Mucosa of rectum (tissue), 2 donors: Measurements from ENCODE around the gene SPAG5.

Experiments
- H3K27ac ChIP-seq, 2 donors: one replicate each; pipeline ENCODE4 v1.7.0; 2013; ENCODE audit warnings: inconsistent platforms in 2 of 2, low read depth in 2 of 2, low read length in 2 of 2
- H3K27me3 ChIP-seq, 2 donors: one replicate each; pipeline ENCODE4 v1.7.0; 2013; ENCODE audit warnings: low read length in 2 of 2; ENCODE audit not compliant: control insufficient read depth in 2 of 2, insufficient read depth in 2 of 2
- H3K36me3 ChIP-seq, 2 donors: one replicate each; pipeline ENCODE4 v1.7.0; 2013; ENCODE audit warnings: low read length in 2 of 2; ENCODE audit not compliant: control insufficient read depth in 2 of 2, insufficient read depth in 2 of 2
- H3K4me1 ChIP-seq, 2 donors: one replicate each; pipeline ENCODE4 v1.7.0; 2013; ENCODE audit warnings: low read length in 2 of 2, mild to moderate bottlenecking in 1 of 2; ENCODE audit not compliant: control insufficient read depth in 2 of 2, insufficient read depth in 2 of 2
- H3K4me3 ChIP-seq, 2 donors: one replicate each; pipeline ENCODE4 v1.7.0; 2013; ENCODE audit warnings: low read length in 2 of 2
- H3K9ac ChIP-seq, 2 donors: one replicate each; pipeline ENCODE4 v1.7.0; 2013; ENCODE audit warnings: low read length in 2 of 2, low read depth in 1 of 2, mild to moderate bottlenecking in 1 of 2
- H3K9me3 ChIP-seq, 2 donors: one replicate each; pipeline ENCODE4 v1.7.0; 2013; ENCODE audit warnings: low read length in 2 of 2; ENCODE audit not compliant: control insufficient read depth in 2 of 2
- donor health status: healthy.
- donor health status: Normal muscosa, but diverticular disease.

The SPAG5 gene, protein sequence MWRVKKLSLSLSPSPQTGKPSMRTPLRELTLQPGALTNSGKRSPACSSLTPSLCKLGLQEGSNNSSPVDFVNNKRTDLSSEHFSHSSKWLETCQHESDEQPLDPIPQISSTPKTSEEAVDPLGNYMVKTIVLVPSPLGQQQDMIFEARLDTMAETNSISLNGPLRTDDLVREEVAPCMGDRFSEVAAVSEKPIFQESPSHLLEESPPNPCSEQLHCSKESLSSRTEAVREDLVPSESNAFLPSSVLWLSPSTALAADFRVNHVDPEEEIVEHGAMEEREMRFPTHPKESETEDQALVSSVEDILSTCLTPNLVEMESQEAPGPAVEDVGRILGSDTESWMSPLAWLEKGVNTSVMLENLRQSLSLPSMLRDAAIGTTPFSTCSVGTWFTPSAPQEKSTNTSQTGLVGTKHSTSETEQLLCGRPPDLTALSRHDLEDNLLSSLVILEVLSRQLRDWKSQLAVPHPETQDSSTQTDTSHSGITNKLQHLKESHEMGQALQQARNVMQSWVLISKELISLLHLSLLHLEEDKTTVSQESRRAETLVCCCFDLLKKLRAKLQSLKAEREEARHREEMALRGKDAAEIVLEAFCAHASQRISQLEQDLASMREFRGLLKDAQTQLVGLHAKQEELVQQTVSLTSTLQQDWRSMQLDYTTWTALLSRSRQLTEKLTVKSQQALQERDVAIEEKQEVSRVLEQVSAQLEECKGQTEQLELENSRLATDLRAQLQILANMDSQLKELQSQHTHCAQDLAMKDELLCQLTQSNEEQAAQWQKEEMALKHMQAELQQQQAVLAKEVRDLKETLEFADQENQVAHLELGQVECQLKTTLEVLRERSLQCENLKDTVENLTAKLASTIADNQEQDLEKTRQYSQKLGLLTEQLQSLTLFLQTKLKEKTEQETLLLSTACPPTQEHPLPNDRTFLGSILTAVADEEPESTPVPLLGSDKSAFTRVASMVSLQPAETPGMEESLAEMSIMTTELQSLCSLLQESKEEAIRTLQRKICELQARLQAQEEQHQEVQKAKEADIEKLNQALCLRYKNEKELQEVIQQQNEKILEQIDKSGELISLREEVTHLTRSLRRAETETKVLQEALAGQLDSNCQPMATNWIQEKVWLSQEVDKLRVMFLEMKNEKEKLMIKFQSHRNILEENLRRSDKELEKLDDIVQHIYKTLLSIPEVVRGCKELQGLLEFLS

DNA sequence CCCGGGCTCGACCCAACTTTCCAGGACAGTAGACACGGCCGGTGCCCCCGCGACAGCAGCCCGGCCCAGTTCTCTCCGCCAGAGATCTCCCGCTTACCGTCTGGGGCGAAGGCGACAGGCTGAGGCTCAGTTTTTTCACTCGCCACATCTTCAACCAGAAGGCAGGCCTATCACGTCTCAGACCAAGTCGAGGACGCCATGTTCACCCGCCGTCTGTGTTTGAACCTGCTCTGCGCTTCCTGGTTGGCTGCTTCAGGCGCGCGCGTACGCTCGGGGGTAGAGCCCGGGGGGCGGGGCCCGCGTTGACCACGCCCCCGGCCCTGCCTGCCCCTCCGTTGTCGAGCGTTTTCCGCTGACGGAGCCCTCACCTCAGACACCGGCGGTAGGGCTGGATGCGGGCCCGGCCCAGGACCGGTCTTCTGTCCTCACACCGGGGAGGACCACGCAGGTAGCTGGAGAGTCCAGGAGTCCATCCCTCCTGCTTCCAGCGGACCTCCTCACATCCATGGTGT, at the start of gene SPAG5:
Gene SPAG5, minus strand, starts transcription at position 227 of the 512 bp plus-strand sequence. Its CDS starts 79 bp downstream, at position 148.
- H3K27ac ChIP-seq = peak within 1 kb of the TSS; percentile 93 to 98
- H3K9ac ChIP-seq = peak within 1 kb of the TSS; percentile 93 to 94
- H3K4me1 ChIP-seq = peaks cover 10 to 22% of the 10 kb centered on the region in 2 donors
- no peaks in the 10 kb centered on the region for H3K27me3 ChIP-seq
- H3K9me3 ChIP-seq = no peaks in the 10 kb centered on the region
- peak within 1 kb of the TSS; percentile 93 for H3K4me3 ChIP-seq
- no peaks in the 10 kb centered on the region for H3K36me3 ChIP-seq

DNA sequence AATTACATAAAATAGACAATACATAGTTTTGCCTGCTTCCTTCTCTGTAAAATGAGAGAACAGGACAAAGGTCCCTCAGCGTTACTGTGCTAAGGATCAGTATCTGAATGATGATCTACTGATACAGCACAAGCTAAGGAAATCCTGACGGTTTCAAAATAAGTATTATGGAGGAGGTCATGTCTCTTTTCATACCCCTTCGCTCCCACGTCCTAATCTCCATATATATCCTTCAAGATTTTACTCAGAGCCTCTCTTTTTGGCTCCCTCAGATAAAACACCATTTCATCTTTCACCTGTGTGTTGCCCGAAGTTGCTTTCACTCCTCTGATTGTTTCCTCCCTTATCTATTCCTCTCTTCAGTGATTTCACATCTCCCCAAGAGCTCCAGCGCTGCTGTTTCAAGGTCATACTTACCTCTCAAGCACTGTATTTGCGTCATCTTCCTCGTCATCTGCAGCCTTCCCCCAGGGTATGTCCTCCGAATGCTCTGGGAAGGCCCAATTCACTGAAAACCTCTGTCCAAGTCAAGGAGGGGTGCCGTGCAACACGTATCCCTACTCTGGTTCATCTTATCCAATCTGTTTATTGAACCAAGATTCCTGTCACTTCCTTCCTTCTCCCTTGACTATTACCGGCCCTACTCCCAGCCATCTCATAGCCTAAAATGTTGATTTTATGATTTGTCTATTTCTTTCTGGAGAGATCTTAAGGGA, 47.4 kb upstream of the SPAG5 start:
- Histone ChIP-seq H3K4me1 (peaks cover 27 to 33% of the 10 kb centered on the region in 2 donors), H3K36me3 (peaks cover 28 to 29% of the 10 kb centered on the region in 2 donors), H3K9ac (peak overlapping the region; percentile 90 to 96), H3K27me3 (no peaks in the 10 kb centered on the region), H3K27ac (peak overlapping the region; percentile 98), H3K9me3 (no peaks in the 10 kb centered on the region), H3K4me3 (peak overlapping the region; percentile 20 to 94)

- Histone ChIP-seq H3K27me3 (no peaks in the 10 kb centered on the region), H3K27ac (peak overlapping the region; percentile 98), H3K4me3 (peak overlapping the region; percentile 83 to 94), H3K9me3 (no peaks in the 10 kb centered on the region), H3K4me1 (peaks cover 27 to 33% of the 10 kb centered on the region in 2 donors), H3K9ac (peak overlapping the region; percentile 90 to 96), H3K36me3 (peaks cover 30 to 31% of the 10 kb centered on the region in 2 donors)
Observed at GRCh38 chr17:28645576-28645939, 46.7 kb upstream of the SPAG5 start.

GRCh38 chr17:28644787-28645575, 46.2 kb upstream of the SPAG5 start, which contains the start of gene BLTP2:
Gene BLTP2 (minus strand): TSS chr17:28645158. CDS start chr17:28645056, 102 bp downstream.
- H3K36me3 ChIP-seq = peaks cover 30 to 34% of the 10 kb centered on the region in 2 donors

DNA sequence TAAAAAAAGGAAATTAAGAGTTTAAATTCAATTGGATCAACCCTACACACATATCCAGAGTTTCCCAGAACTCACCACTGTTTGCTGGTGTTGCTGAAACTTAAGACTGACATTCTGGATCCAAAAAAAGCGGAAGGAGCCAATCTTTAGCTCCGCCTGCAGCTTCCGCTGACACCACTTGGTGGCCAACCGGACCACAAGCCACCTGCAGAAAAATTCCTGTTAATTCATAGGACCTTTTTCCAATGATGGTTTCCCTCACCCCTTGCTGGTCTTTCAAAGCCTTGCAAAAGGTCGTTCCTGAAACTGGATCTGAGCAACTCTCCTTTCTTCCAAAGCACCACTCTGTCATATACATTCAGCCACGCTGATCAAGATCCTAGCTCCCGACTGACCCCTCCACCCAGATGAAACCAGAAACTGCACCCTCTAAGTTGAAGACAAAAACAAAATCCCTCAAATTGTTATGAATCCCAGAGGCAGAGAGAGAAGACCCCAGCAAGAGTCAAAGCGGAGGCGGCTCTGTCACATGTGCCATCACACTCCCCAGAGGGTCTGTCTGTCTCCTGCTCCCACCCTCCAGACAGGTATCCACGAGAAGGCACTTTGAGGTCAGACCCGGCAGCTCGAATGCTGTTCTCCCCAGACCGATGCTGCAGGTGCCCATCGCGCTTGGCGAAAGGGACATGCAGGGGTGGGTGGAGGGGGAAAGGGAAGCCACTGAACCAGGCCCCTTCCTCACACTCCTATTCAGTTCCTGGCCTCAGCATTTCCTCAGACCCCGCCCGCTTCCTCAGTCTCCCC, 45.4 kb upstream of the SPAG5 start:
- H3K27me3 ChIP-seq = no peaks in the 10 kb centered on the region
- peaks cover 27 to 33% of the 10 kb centered on the region in 2 donors for H3K4me1 ChIP-seq
- H3K36me3 ChIP-seq = peaks cover 38 to 41% of the 10 kb centered on the region in 2 donors
- peak overlapping the region; percentile 83 to 94 for H3K4me3 ChIP-seq
- H3K27ac ChIP-seq = peak overlapping the region; percentile 73 to 98
- H3K9me3 ChIP-seq = no peaks in the 10 kb centered on the region
- peak overlapping the region; percentile 90 to 96 for H3K9ac ChIP-seq

More at GRCh38 chr17:28644787-28645575, 46.2 kb upstream of the SPAG5 start, which contains the start of gene BLTP2:
- peak within 1 kb of the TSS; percentile 98 for H3K27ac ChIP-seq
- H3K4me3 ChIP-seq = peak within 1 kb of the TSS; percentile 83 to 94
- peaks cover 27 to 33% of the 10 kb centered on the region in 2 donors for H3K4me1 ChIP-seq
- no peaks in the 10 kb centered on the region for H3K9me3 ChIP-seq
- H3K27me3 ChIP-seq = no peaks in the 10 kb centered on the region
- H3K9ac ChIP-seq = peak within 1 kb of the TSS; percentile 90 to 96

DNA sequence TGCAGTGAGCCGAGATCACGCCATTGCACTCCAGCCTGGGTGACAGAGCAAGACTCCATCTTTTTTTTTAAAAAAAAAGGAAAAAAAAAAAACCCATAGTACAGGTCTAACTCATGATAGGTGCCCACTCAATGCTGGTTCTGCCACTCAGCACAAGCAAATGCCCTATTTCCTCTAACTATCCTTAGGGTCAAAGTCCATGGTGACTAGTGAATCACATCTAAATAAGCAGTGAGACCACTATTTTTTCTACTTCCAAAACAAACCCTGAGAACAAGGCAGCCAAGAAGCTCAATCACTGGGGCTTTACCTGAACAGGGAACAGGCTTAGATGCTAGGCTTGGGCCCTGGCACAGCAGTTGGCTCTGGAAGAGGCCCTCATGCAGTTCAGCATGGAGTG, 42.8 kb upstream of the SPAG5 start:
- Histone ChIP-seq H3K9me3 (no peaks in the 10 kb centered on the region), H3K27ac (no peak overlapping the region), H3K27me3 (no peaks in the 10 kb centered on the region), H3K36me3 (peaks cover 57% of the 10 kb centered on the region in 2 donors), H3K4me1 (peaks cover 22 to 27% of the 10 kb centered on the region in 2 donors), H3K9ac (no peak overlapping the region), H3K4me3 (no peak overlapping the region)

DNA sequence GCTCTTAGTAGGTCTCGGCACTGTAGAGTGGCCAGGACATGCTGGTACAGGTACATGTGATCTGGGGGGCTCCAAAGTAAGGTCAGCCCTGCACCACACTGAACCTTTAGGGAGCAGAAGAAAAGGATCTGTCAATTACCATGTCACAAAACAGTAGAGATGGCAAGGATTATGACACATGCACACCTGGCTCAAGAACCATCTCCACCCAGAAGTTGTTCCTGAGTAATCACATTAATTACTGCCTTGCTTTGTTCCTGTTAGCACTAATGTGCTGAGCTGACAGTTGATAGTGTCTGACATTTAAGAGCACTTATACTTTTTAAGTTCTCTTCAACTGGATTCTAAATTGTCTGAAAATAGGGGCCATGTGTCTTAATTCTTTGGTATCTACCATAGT, 36.7 kb upstream of the SPAG5 start:
- Histone ChIP-seq H3K9ac (no peak overlapping the region), H3K9me3 (no peaks in the 10 kb centered on the region), H3K27ac (no peak overlapping the region), H3K4me3 (no peak overlapping the region), H3K27me3 (no peaks in the 10 kb centered on the region), H3K4me1 (no peaks in the 10 kb centered on the region), H3K36me3 (peaks cover 92 to 94% of the 10 kb centered on the region in 2 donors)

DNA sequence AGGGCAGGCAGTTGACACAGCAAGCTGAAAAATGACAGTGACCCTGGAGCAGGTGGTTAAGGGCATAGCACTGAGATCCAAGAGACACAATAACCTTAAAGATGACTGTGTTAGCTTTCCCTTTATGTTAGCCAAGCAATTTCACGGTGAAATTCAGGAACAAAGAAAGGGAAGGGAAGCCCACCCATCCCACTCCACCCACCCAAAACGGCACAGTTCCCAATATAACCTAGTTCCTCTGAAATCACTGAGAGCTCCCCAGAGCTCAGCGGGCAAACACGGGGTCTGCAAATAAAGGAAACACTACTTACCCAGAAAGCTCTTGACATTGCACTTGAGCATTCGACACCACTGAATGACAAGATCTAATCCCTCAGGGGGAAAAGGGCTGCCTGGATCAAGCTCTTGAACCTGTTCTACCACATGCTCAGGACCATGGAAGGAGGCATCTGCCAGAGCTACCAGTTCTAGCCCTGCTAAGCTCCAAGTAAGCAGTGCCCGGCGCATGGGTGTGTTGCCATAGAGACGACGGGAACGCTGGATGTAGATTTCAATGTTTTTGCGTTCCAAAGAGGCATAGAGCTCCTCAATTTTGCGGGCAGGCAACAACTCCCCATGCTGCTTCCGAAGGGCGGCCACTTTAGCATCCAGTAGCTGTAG, 35.5 kb upstream of the SPAG5 start:
- no peaks in the 10 kb centered on the region for H3K9me3 ChIP-seq
- H3K4me1 ChIP-seq = no peaks in the 10 kb centered on the region
- no peak overlapping the region for H3K27ac ChIP-seq
- H3K4me3 ChIP-seq = no peak overlapping the region
- peaks cover 86 to 90% of the 10 kb centered on the region in 2 donors for H3K36me3 ChIP-seq
- no peaks in the 10 kb centered on the region for H3K27me3 ChIP-seq
- H3K9ac ChIP-seq = no peak overlapping the region
